SK-N-MC (cell line): Measurements from ENCODE around the gene TNN.

ENCODE experiments used
- EZH2 ChIP-seq: fragments of 200-600 bp; sonication (generic); IDR thresholded peaks from one replicate; pipeline ENCODE4 v1.6.1; 2017; ENCODE audit warnings: antibody characterized with exemption
- POLR2AphosphoS5 ChIP-seq: IDR thresholded peaks from 2 replicates; pipeline ENCODE4 v1.6.1; 2012; ENCODE audit warnings: mild to moderate bottlenecking, low read depth, low read length, borderline replicate concordance

GRCh38 chr1:175126347-175126746 is 58.7 kb downstream of the TNN start:
- TF ChIP-seq POLR2AphosphoS5 (no peak), EZH2 (no peak)
